HepG2 (cell line): Measurements from ENCODE around the gene OSGIN1. TPM values are rescaled to one million over a fixed set of nuclear protein-coding genes. Genes with fewer than 3 reads are reported as not detected.

Source experiments
- ETV6 ChIP-seq: sonication (generic); formaldehyde crosslinking; conservative IDR thresholded peaks from 2 replicates; pipeline ENCODE4 v1.4.0; 2020; ENCODE audit warnings: missing genetic modification reagents
- MLXIP ChIP-seq: sonication (generic); formaldehyde crosslinking; IDR thresholded peaks from 2 replicates; pipeline ENCODE4 v1.9.0; 2021; ENCODE audit warnings: missing genetic modification reagents, borderline replicate concordance
- NAIF1 ChIP-seq: sonication (generic); formaldehyde crosslinking; IDR thresholded peaks from 2 replicates; pipeline ENCODE4 v1.5.0; 2020; ENCODE audit warnings: mild to moderate bottlenecking, missing genetic modification reagents, borderline replicate concordance
- SMAD1 ChIP-seq: sonication (generic); formaldehyde crosslinking; IDR thresholded peaks from 2 replicates; pipeline ENCODE4 v1.4.0; 2020; ENCODE audit warnings: missing genetic modification reagents, low read depth, mild to moderate bottlenecking, borderline replicate concordance
- STAG1 ChIP-seq: sonication (generic); formaldehyde crosslinking; IDR thresholded peaks from 2 replicates; pipeline ENCODE4 v1.4.0; 2020; ENCODE audit warnings: missing genetic modification reagents
- YY1 ChIP-seq: IDR thresholded peaks from 2 replicates; pipeline ENCODE4 v1.6.1; 2011; ENCODE audit warnings: low read length, low read depth, moderate library complexity, mild to moderate bottlenecking; ENCODE audit not compliant: insufficient read depth, insufficient replicate concordance
- ZBTB7B ChIP-seq: sonication (generic); formaldehyde crosslinking; IDR thresholded peaks from 2 replicates; pipeline ENCODE4 v1.4.0; 2020; ENCODE audit warnings: missing genetic modification reagents
- ZNF253 ChIP-seq: sonication (generic); formaldehyde crosslinking; IDR thresholded peaks from 2 replicates; pipeline ENCODE4 v1.8.0; 2022; ENCODE audit warnings: mild to moderate bottlenecking, missing genetic modification reagents, borderline replicate concordance
- ZNF260 ChIP-seq: sonication (generic); formaldehyde crosslinking; IDR thresholded peaks from 2 replicates; pipeline ENCODE4 v1.4.0; 2020; ENCODE audit warnings: missing genetic modification reagents, low read depth, mild to moderate bottlenecking, borderline replicate concordance
- ZNF558 ChIP-seq: sonication (generic); formaldehyde crosslinking; IDR thresholded peaks from 2 replicates; pipeline ENCODE4 v1.9.0; 2022; ENCODE audit warnings: mild to moderate bottlenecking, missing genetic modification reagents, borderline replicate concordance
- ZNF619 ChIP-seq: sonication (generic); formaldehyde crosslinking; IDR thresholded peaks from 2 replicates; pipeline ENCODE4 v1.4.0; 2020; ENCODE audit warnings: mild to moderate bottlenecking, missing genetic modification reagents
- polyA plus RNA-seq, 8 experiments: library from polyadenylated mRNA; depleted of rRNA in 3 of 8; stranded (reverse) in 7 of 8; unstranded in 1 of 8; fragments of >200 nt; fragmentation: Illumina TruSeq in 4 of 8; extraction: Trizol in 4 of 8; gene quantifications; 2 replicates each; pipeline versions ENCODE4 v1.2.1 to v1.2.3, GENCODE V29; 2011 to 2016; ENCODE audit warnings: low read depth in 4 of 8, missing spikeins in 1 of 8, mixed read lengths in 1 of 8; ENCODE audit not compliant: insufficient read depth in 1 of 8
- total RNA-seq, 5 experiments: library from RNA; depleted of rRNA; stranded (reverse); fragments of >200 nt; fragmentation: Illumina TruSeq; extraction: Trizol; gene quantifications; 2 replicates each; pipeline ENCODE4 v1.2.3, GENCODE V29; 2016; ENCODE audit warnings: low read depth in 1 of 5
- TF ChIP-seq, protein P1 (sequence below): sonication (generic); formaldehyde crosslinking; IDR thresholded peaks from 2 replicates; pipeline ENCODE4 v1.5.1; 2020; ENCODE audit warnings: mild to moderate bottlenecking, missing genetic modification reagents, borderline replicate concordance

The OSGIN1 gene
- total and polyA plus RNA-seq, 2 of the 13 experiments (the other 11 are each of a cell fraction or from before 2014, with no cell fraction given), result 20.5 to 27.1 TPM

GRCh38 chr16:83953796-83954576 is 946 bp downstream of the OSGIN1 start (continued):
- TF ChIP-seq ZNF253 (0 out of 2 replicates have a peak, but pooled peaks have one; percentile 56), ZNF260 (CRISPR knock-in tag) (no peak), SMAD1 (0 out of 2 replicates have a peak, but pooled peaks have one; percentile 41), MLXIP (CRISPR knock-in tag) (no peak), ZNF619 (0 out of 2 replicates have a peak, but pooled peaks have one; percentile 26), NAIF1 (CRISPR knock-in tag) (peak; percentile 3; the same call in 1 of the 2 replicates), ZNF558 (CRISPR knock-in tag) (no peak), STAG1 (CRISPR knock-in tag) (peak; percentile 40), ETV6 (CRISPR knock-in tag) (no peak), ZBTB7B (CRISPR knock-in tag) (no peak), YY1 (peak; percentile 2)
- TF ChIP-seq, protein P1, sequence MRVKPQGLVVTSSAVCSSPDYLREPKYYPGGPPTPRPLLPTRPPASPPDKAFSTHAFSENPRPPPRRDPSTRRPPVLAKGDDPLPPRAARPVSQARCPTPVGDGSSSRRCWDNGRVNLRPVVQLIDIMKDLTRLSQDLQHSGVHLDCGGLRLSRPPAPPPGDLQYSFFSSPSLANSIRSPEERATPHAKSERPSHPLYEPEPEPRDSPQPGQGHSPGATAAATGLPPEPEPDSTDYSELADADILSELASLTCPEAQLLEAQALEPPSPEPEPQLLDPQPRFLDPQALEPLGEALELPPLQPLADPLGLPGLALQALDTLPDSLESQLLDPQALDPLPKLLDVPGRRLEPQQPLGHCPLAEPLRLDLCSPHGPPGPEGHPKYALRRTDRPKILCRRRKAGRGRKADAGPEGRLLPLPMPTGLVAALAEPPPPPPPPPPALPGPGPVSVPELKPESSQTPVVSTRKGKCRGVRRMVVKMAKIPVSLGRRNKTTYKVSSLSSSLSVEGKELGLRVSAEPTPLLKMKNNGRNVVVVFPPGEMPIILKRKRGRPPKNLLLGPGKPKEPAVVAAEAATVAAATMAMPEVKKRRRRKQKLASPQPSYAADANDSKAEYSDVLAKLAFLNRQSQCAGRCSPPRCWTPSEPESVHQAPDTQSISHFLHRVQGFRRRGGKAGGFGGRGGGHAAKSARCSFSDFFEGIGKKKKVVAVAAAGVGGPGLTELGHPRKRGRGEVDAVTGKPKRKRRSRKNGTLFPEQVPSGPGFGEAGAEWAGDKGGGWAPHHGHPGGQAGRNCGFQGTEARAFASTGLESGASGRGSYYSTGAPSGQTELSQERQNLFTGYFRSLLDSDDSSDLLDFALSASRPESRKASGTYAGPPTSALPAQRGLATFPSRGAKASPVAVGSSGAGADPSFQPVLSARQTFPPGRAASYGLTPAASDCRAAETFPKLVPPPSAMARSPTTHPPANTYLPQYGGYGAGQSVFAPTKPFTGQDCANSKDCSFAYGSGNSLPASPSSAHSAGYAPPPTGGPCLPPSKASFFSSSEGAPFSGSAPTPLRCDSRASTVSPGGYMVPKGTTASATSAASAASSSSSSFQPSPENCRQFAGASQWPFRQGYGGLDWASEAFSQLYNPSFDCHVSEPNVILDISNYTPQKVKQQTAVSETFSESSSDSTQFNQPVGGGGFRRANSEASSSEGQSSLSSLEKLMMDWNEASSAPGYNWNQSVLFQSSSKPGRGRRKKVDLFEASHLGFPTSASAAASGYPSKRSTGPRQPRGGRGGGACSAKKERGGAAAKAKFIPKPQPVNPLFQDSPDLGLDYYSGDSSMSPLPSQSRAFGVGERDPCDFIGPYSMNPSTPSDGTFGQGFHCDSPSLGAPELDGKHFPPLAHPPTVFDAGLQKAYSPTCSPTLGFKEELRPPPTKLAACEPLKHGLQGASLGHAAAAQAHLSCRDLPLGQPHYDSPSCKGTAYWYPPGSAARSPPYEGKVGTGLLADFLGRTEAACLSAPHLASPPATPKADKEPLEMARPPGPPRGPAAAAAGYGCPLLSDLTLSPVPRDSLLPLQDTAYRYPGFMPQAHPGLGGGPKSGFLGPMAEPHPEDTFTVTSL (CRISPR knock-in tag), result peak; percentile 29; the same call in 1 of the 2 replicates
